GM23338 (cell line): Measurements from ENCODE around the gene HCRTR1. TPM values are rescaled to one million over a fixed set of nuclear protein-coding genes. Genes with fewer than 3 reads are reported as not detected.

Experiments used
- ATAC-seq: fragments of 200-7000 bp; cut with Tn5 transposase; 3 replicates; pipeline ENCODE4 v1.9.1; 2020
- DNase-seq: peaks from one replicate; pipeline ENCODE4 v3.0.0-alpha.2; 2015; ENCODE audit warnings: low spot score
- H2AFZ ChIP-seq: fragments of 200-600 bp; sonication (generic); 2 replicates; pipeline ENCODE4 v1.8.0; 2016; ENCODE audit warnings: antibody characterized with exemption, mild to moderate bottlenecking, moderate library complexity
- H3F3A ChIP-seq: fragments of 200-600 bp; sonication (generic); replicated peaks from 2 replicates; pipeline ENCODE4 v1.8.0; 2017; ENCODE audit warnings: antibody characterized with exemption, mixed run types, low read depth
- H3K27ac ChIP-seq: fragments of 200-600 bp; sonication (generic); 2 replicates; pipeline ENCODE4 v1.6.1; 2016; ENCODE audit warnings: low read depth
- H3K27me3 ChIP-seq: fragments of 200-600 bp; sonication (generic); 2 replicates; pipeline ENCODE4 v1.8.0; 2016; ENCODE audit warnings: mild to moderate bottlenecking, mixed run types, moderate library complexity; ENCODE audit not compliant: insufficient read depth
- H3K36me3 ChIP-seq: fragments of 200-600 bp; sonication (generic); 2 replicates; pipeline ENCODE4 v1.8.0; 2016; ENCODE audit warnings: mild to moderate bottlenecking; ENCODE audit not compliant: insufficient read depth
- H3K4me1 ChIP-seq: fragments of 200-600 bp; sonication (generic); 2 replicates; pipeline ENCODE4 v1.8.0; 2016; ENCODE audit warnings: mild to moderate bottlenecking, moderate library complexity; ENCODE audit not compliant: insufficient read depth
- H3K4me2 ChIP-seq: fragments of 200-600 bp; sonication (generic); 2 replicates; pipeline ENCODE4 v1.7.1; 2017; ENCODE audit warnings: mixed run types
- H3K4me3 ChIP-seq: fragments of 200-600 bp; sonication (generic); 2 replicates; pipeline ENCODE4 v1.6.1; 2016; ENCODE audit warnings: mixed run types
- H3K79me2 ChIP-seq: fragments of 200-600 bp; sonication (generic); replicated peaks from 2 replicates; pipeline ENCODE4 v1.8.0; 2017; ENCODE audit warnings: mild to moderate bottlenecking; ENCODE audit not compliant: insufficient read depth
- H3K9me2 ChIP-seq: fragments of 200-600 bp; sonication (generic); 2 replicates; pipeline ENCODE4 v1.8.0; 2017; ENCODE audit not compliant: insufficient read depth
- H4K20me1 ChIP-seq: fragments of 200-600 bp; sonication (generic); replicated peaks from 2 replicates; pipeline ENCODE4 v1.8.0; 2017; ENCODE audit warnings: mild to moderate bottlenecking; ENCODE audit not compliant: insufficient read depth
- H3K27ac Mint-ChIP-seq: 2 replicates; pipeline ENCODE4 v1.8.0; 2020; ENCODE audit warnings: inconsistent platforms, mild to moderate bottlenecking, moderate library complexity, mixed read lengths
- H3K27me3 Mint-ChIP-seq: 3 replicates; pipeline ENCODE4 v1.8.0; 2022; ENCODE audit warnings: low read depth, mild to moderate bottlenecking, moderate library complexity, mixed read lengths, inconsistent platforms; ENCODE audit not compliant: insufficient read depth, poor library complexity
- H3K36me3 Mint-ChIP-seq: 3 replicates; pipeline ENCODE4 v1.8.0; 2021; ENCODE audit warnings: low read depth, mild to moderate bottlenecking, inconsistent platforms, moderate library complexity, mixed read lengths
- H3K4me1 Mint-ChIP-seq: 3 replicates; pipeline ENCODE4 v1.8.0; 2020; ENCODE audit warnings: mild to moderate bottlenecking, inconsistent platforms, mixed read lengths
- H3K4me3 Mint-ChIP-seq: 3 replicates; pipeline ENCODE4 v1.8.0; 2021; ENCODE audit warnings: moderate library complexity, mild to moderate bottlenecking, inconsistent platforms, mixed read lengths
- H3K9me3 Mint-ChIP-seq: 3 replicates; pipeline ENCODE4 v1.8.0; 2020; ENCODE audit warnings: moderate library complexity, mild to moderate bottlenecking, inconsistent platforms, mixed read lengths
- CREB1 ChIP-seq: fragments of 250-450 bp; sonication (Bioruptor Pico); IDR thresholded peaks from 2 replicates; pipeline ENCODE4 v1.5.0; 2020; ENCODE audit warnings: low read depth, mild to moderate bottlenecking, moderate library complexity
- EZH2 ChIP-seq: fragments of 200-600 bp; sonication (generic); IDR thresholded peaks from one replicate; pipeline ENCODE4 v1.8.0; 2017; ENCODE audit warnings: antibody characterized with exemption, mild to moderate bottlenecking, low read depth; ENCODE audit not compliant: unreplicated experiment
- EZH2phosphoT487 ChIP-seq: fragments of 200-600 bp; sonication (generic); IDR thresholded peaks from one replicate; pipeline ENCODE4 v1.8.1; 2018; ENCODE audit warnings: antibody characterized with exemption; ENCODE audit not compliant: unreplicated experiment
- JUNB ChIP-seq: IDR thresholded peaks from one replicate; pipeline ENCODE4 v1.6.1; 2016; ENCODE audit warnings: antibody characterized with exemption; ENCODE audit not compliant: unreplicated experiment
- NANOG ChIP-seq: IDR thresholded peaks from 2 replicates; pipeline ENCODE4 v1.6.1; 2016; ENCODE audit warnings: antibody characterized with exemption, borderline replicate concordance
- POLR2AphosphoS5 ChIP-seq: IDR thresholded peaks from 2 replicates; pipeline ENCODE4 v1.6.1; 2016; ENCODE audit warnings: antibody characterized with exemption, low read depth
- STAT1 ChIP-seq: IDR thresholded peaks from one replicate; pipeline ENCODE4 v1.6.1; 2016; ENCODE audit warnings: antibody characterized with exemption; ENCODE audit not compliant: unreplicated experiment
- ZNF114 ChIP-seq: fragments of 250-450 bp; sonication (Bioruptor Pico); IDR thresholded peaks from 2 replicates; pipeline ENCODE4 v1.5.0; 2020; ENCODE audit warnings: mild to moderate bottlenecking, moderate library complexity
- ZNF331 ChIP-seq: fragments of 250-450 bp; sonication (Bioruptor Pico); IDR thresholded peaks from 2 replicates; pipeline ENCODE4 v1.5.0; 2020; ENCODE audit warnings: low read depth, mild to moderate bottlenecking, moderate library complexity
- polyA plus RNA-seq: library from polyadenylated mRNA; unstranded; fragments of >200 nt; fragmentation: Nextera tagmentation; extraction: Ambion mirVana; gene quantifications from 2 replicates; pipeline ENCODE4 v1.2.1, GENCODE V29; 2016
- total RNA-seq: library from RNA; depleted of rRNA; stranded (reverse); fragments of >200 nt; shearing (Covaris generic); gene quantifications from 2 replicates; pipeline ENCODE4 v1.2.3, GENCODE V29; 2014
- TF ChIP-seq, protein P1 (sequence below): IDR thresholded peaks from 2 replicates; pipeline ENCODE4 v1.6.1; 2016; ENCODE audit warnings: antibody characterized with exemption
- TF ChIP-seq, protein P2 (sequence below), 2 experiments: fragments of 200-600 bp in 1 of 2; sonication (generic) in 1 of 2; conservative IDR thresholded peaks; 2 replicates each; pipeline versions ENCODE4 v1.5.1 to v1.6.1; 2016 to 2017; ENCODE audit warnings: antibody characterized with exemption in 2 of 2, low read depth in 2 of 2, mild to moderate bottlenecking in 2 of 2, moderate library complexity in 1 of 2
- TF ChIP-seq, protein P3 (sequence below): IDR thresholded peaks from one replicate; pipeline ENCODE4 v1.6.1; 2018; ENCODE audit warnings: antibody characterized with exemption; ENCODE audit not compliant: unreplicated experiment
- TF ChIP-seq, protein P4 (sequence below): fragments of 250-450 bp; sonication (Bioruptor Pico); IDR thresholded peaks from 2 replicates; pipeline ENCODE4 v1.5.0; 2020; ENCODE audit warnings: mild to moderate bottlenecking, moderate library complexity

The HCRTR1 gene
- total and polyA plus RNA-seq, 2 experiments from 2014 or later = 0.15 to 1.0 TPM

DNA sequence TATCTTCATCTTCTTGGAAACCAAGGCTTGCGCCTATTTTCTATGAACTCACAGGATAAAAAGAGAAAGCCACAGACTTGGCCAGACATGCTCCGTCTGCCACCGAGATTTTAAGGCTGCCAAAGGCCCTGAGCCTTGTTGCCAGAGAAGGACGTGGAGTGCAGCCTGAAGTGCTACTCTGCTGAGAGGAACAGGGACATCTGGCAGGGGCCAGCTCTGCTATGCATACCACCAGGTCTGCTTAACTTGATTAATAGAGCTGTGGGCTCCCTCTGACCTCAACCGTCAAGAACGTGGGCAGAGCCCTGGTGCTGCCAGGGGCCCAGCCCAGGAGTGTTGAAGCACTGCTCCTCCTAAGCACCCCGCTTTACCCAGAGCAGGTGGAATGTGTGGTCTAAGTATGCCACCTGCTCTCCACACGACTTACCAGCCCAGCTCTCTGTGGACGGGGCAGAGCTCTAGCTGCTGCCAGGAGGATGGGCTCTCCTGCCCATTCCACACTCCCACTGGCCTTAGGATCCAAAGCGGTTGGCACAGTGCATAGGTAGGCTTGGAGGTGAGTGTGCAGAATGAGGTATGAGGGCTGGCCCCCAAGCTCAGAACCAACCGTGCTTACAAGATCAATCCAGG, 10.6 kb downstream of the HCRTR1 start:
- H3K9me2 ChIP-seq = no peaks in the 10 kb centered on the region
- no peak overlapping the region for H2AFZ ChIP-seq
- H3K4me2 ChIP-seq = no peak overlapping the region
- peaks cover 15% of the 10 kb centered on the region for H3K27me3 Mint-ChIP-seq
- no peak overlapping the region; the same call in 1 of the 2 replicates for H3K27ac Mint-ChIP-seq
- peaks cover 20% of the 10 kb centered on the region for H3K36me3 Mint-ChIP-seq
- H3K4me1 ChIP-seq = no peaks in the 10 kb centered on the region
- H3K27me3 ChIP-seq = no peaks in the 10 kb centered on the region
- no peaks in the 10 kb centered on the region; the same call in none of the 2 replicates for H4K20me1 ChIP-seq
- H3K4me3 ChIP-seq = no peak overlapping the region
- 0 out of 2 replicates have a peak, but pooled peaks cover 4% of the 10 kb centered on the region for H3K36me3 ChIP-seq
- no peak overlapping the region for H3K4me3 Mint-ChIP-seq
- no peak for DNase-seq
- no peaks in the 10 kb centered on the region for H3K79me2 ChIP-seq
- ATAC-seq = no peak
- H3F3A ChIP-seq = no peaks in the 10 kb centered on the region
- H3K4me1 Mint-ChIP-seq = peaks cover 4% of the 10 kb centered on the region; the same call in 2 of the 3 replicates
- H3K27ac ChIP-seq = no peak overlapping the region
- TF ChIP-seq, protein P1, sequence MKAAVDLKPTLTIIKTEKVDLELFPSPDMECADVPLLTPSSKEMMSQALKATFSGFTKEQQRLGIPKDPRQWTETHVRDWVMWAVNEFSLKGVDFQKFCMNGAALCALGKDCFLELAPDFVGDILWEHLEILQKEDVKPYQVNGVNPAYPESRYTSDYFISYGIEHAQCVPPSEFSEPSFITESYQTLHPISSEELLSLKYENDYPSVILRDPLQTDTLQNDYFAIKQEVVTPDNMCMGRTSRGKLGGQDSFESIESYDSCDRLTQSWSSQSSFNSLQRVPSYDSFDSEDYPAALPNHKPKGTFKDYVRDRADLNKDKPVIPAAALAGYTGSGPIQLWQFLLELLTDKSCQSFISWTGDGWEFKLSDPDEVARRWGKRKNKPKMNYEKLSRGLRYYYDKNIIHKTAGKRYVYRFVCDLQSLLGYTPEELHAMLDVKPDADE = no peak
- no peak for TF ChIP-seq JUNB
- TF ChIP-seq CREB1 (CRISPR knock-in tag) = no peak
- TF ChIP-seq, protein P2, sequence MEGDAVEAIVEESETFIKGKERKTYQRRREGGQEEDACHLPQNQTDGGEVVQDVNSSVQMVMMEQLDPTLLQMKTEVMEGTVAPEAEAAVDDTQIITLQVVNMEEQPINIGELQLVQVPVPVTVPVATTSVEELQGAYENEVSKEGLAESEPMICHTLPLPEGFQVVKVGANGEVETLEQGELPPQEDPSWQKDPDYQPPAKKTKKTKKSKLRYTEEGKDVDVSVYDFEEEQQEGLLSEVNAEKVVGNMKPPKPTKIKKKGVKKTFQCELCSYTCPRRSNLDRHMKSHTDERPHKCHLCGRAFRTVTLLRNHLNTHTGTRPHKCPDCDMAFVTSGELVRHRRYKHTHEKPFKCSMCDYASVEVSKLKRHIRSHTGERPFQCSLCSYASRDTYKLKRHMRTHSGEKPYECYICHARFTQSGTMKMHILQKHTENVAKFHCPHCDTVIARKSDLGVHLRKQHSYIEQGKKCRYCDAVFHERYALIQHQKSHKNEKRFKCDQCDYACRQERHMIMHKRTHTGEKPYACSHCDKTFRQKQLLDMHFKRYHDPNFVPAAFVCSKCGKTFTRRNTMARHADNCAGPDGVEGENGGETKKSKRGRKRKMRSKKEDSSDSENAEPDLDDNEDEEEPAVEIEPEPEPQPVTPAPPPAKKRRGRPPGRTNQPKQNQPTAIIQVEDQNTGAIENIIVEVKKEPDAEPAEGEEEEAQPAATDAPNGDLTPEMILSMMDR (conservative IDR thresholded peaks at IDR 0.05; ENCODE audit: low read depth in 2 of 2) = no peak
- no peak for TF ChIP-seq EZH2phosphoT487
- TF ChIP-seq ZNF331 (CRISPR knock-in tag) = no peak
- no peak for TF ChIP-seq NANOG
- TF ChIP-seq STAT1 = no peak
- no peak for TF ChIP-seq EZH2
- no peak for TF ChIP-seq ZNF114 (CRISPR knock-in tag)
- TF ChIP-seq, protein P3, sequence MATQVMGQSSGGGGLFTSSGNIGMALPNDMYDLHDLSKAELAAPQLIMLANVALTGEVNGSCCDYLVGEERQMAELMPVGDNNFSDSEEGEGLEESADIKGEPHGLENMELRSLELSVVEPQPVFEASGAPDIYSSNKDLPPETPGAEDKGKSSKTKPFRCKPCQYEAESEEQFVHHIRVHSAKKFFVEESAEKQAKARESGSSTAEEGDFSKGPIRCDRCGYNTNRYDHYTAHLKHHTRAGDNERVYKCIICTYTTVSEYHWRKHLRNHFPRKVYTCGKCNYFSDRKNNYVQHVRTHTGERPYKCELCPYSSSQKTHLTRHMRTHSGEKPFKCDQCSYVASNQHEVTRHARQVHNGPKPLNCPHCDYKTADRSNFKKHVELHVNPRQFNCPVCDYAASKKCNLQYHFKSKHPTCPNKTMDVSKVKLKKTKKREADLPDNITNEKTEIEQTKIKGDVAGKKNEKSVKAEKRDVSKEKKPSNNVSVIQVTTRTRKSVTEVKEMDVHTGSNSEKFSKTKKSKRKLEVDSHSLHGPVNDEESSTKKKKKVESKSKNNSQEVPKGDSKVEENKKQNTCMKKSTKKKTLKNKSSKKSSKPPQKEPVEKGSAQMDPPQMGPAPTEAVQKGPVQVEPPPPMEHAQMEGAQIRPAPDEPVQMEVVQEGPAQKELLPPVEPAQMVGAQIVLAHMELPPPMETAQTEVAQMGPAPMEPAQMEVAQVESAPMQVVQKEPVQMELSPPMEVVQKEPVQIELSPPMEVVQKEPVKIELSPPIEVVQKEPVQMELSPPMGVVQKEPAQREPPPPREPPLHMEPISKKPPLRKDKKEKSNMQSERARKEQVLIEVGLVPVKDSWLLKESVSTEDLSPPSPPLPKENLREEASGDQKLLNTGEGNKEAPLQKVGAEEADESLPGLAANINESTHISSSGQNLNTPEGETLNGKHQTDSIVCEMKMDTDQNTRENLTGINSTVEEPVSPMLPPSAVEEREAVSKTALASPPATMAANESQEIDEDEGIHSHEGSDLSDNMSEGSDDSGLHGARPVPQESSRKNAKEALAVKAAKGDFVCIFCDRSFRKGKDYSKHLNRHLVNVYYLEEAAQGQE = no peak
- TF ChIP-seq POLR2AphosphoS5 = no peak
- TF ChIP-seq, protein P4, sequence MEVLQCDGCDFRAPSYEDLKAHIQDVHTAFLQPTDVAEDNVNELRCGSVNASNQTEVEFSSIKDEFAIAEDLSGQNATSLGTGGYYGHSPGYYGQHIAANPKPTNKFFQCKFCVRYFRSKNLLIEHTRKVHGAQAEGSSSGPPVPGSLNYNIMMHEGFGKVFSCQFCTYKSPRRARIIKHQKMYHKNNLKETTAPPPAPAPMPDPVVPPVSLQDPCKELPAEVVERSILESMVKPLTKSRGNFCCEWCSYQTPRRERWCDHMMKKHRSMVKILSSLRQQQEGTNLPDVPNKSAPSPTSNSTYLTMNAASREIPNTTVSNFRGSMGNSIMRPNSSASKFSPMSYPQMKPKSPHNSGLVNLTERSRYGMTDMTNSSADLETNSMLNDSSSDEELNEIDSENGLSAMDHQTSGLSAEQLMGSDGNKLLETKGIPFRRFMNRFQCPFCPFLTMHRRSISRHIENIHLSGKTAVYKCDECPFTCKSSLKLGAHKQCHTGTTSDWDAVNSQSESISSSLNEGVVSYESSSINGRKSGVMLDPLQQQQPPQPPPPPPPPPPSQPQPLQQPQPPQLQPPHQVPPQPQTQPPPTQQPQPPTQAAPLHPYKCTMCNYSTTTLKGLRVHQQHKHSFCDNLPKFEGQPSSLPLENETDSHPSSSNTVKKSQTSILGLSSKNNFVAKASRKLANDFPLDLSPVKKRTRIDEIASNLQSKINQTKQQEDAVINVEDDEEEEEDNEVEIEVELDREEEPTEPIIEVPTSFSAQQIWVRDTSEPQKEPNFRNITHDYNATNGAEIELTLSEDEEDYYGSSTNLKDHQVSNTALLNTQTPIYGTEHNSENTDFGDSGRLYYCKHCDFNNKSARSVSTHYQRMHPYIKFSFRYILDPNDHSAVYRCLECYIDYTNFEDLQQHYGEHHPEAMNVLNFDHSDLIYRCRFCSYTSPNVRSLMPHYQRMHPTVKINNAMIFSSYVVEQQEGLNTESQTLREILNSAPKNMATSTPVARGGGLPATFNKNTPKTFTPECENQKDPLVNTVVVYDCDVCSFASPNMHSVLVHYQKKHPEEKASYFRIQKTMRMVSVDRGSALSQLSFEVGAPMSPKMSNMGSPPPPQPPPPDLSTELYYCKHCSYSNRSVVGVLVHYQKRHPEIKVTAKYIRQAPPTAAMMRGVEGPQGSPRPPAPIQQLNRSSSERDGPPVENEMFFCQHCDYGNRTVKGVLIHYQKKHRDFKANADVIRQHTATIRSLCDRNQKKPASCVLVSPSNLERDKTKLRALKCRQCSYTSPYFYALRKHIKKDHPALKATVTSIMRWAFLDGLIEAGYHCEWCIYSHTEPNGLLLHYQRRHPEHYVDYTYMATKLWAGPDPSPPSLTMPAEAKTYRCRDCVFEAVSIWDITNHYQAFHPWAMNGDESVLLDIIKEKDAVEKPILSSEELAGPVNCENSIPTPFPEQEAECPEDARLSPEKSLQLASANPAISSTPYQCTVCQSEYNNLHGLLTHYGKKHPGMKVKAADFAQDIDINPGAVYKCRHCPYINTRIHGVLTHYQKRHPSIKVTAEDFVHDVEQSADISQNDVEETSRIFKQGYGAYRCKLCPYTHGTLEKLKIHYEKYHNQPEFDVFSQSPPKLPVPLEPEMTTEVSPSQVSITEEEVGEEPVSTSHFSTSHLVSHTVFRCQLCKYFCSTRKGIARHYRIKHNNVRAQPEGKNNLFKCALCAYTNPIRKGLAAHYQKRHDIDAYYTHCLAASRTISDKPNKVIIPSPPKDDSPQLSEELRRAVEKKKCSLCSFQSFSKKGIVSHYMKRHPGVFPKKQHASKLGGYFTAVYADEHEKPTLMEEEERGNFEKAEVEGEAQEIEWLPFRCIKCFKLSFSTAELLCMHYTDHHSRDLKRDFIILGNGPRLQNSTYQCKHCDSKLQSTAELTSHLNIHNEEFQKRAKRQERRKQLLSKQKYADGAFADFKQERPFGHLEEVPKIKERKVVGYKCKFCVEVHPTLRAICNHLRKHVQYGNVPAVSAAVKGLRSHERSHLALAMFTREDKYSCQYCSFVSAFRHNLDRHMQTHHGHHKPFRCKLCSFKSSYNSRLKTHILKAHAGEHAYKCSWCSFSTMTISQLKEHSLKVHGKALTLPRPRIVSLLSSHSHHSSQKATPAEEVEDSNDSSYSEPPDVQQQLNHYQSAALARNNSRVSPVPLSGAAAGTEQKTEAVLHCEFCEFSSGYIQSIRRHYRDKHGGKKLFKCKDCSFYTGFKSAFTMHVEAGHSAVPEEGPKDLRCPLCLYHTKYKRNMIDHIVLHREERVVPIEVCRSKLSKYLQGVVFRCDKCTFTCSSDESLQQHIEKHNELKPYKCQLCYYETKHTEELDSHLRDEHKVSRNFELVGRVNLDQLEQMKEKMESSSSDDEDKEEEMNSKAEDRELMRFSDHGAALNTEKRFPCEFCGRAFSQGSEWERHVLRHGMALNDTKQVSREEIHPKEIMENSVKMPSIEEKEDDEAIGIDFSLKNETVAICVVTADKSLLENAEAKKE (CRISPR knock-in tag) = no peak
- no peaks in the 10 kb centered on the region for H3K9me3 Mint-ChIP-seq
